GM18867 (cell line): ENCODE measurements around the gene UBE2F.
"Not testable (repeated sequence)": the region's sequence is repeated elsewhere in the genome, so short reads cannot be mapped to it uniquely, and the experiment has no call there.

Experiments
- ATAC-seq: cut with Tn5 transposase; IDR thresholded peaks from one replicate; pipeline ENCODE4 v1.9.1; 2021; ENCODE audit warnings: mild to moderate bottlenecking, moderate library complexity; ENCODE audit not compliant: unreplicated experiment

The UBE2F gene

GRCh38 chr2:237943395-237944094 is 23.3 kb upstream of the UBE2F start:
- no peak for ATAC-seq

DNA sequence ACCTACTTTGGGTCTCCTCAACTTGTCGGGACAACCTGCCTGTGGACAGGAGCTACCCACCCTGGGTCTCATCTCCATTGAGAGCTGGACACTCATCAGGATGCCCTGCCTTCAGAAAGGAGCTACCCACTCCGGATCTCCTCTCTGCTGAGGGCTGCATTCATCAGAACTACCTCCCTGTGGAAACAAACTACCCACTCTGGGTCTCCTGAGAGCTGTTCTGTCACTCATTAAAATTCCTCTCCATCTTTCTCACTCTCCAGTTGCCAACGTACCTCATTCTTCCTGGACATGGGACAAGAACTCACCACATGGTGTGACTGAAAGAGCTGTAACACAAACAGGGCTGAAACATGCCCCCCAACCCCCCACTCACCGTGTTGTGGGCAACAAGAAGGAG is 22.5 kb upstream of the UBE2F start:
- ATAC-seq: no peak

GRCh38 chr2:237946423-237946822 is 20.4 kb upstream of the UBE2F start:
- no peak for ATAC-seq

DNA sequence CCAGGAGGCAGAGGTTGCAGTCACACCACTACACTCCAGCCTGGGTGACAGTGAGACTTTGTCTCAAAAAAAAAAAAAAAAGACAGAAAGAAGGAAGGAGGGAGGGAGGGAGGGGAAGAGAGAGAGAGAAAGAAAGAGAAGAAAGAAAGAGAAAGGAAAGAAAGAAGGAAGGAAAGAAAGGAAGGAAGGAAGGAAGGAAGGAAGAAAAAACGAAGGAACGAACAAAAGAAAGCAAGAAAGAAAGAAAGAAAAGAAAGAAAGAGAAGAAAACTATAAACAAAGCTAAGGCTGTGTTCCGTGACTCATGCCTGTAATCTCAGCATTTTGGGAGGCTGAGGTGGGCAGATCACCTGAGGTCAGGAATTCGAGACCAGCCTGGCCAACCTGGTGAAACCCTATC is 15.5 kb upstream of the UBE2F start:
- ATAC-seq: not testable (repeated sequence)

GRCh38 chr2:237951878-237952277 is 14.9 kb upstream of the UBE2F start:
- no peak for ATAC-seq

GRCh38 chr2:237952851-237953250 is 14.0 kb upstream of the UBE2F start:
- no peak for ATAC-seq

GRCh38 chr2:237955640-237956401 is 11.0 kb upstream of the UBE2F start:
- no peak for ATAC-seq

DNA sequence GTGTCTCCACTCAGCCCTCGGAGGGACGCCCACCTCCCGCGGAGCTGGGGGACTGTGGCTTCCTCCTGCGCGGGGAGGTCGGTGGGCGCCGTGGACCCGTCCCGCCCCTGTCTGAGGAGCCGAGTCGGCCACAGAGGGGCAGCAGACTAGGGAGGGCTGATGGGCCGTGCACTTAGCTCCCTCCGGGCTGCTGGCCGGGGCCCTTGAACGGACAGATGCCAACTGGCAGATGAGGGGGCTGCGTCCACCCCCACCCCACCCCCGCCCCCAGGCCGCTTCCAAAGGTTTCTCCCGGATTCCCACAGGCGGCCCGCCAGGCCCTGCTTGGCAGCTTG is 10.4 kb upstream of the UBE2F start:
- ATAC-seq: no peak

DNA sequence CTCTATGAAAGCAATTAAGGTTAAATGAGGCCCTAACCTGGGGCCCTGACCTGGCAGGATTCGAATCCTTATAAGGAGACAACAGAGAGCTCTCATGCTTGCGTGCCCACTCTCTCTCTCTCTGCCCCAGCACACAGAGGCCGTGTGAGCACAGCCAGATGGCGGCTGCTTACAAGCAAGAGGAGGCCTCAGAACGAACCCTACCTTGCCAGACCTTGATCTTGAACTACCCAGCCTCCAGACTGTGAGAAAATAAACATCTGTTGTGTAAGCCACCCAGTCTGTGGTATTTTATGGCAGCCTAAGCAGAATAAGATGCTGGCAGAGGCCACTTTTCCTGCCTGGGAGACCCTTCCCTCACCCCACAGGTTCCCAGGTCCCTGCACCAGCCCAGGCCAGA is 5.2 kb upstream of the UBE2F start:
- no peak for ATAC-seq

GRCh38 chr2:237962432-237963084 is 4.3 kb upstream of the UBE2F start:
- no peak for ATAC-seq

- ATAC-seq: not testable (repeated sequence)
These were observed 3.3 kb upstream of the UBE2F start for GRCh38 chr2:237963490-237963991.

GRCh38 chr2:237964194-237964577 is 2.6 kb upstream of the UBE2F start:
- no peak for ATAC-seq

- ATAC-seq: no peak
These were observed 2.0 kb upstream of the UBE2F start for GRCh38 chr2:237964578-237965404.

GRCh38 chr2:237965844-237966243 is 970 bp upstream of the UBE2F start:
- ATAC-seq: not testable (repeated sequence)

GRCh38 chr2:237966250-237966564 is 607 bp upstream of the UBE2F start:
- no peak for ATAC-seq

- no peak for ATAC-seq
These were observed 693 bp downstream of the UBE2F start for GRCh38 chr2:237967463-237967951.

GRCh38 chr2:237968048-237968862 is 1.4 kb downstream of the UBE2F start:
- ATAC-seq: peak; percentile 43

DNA sequence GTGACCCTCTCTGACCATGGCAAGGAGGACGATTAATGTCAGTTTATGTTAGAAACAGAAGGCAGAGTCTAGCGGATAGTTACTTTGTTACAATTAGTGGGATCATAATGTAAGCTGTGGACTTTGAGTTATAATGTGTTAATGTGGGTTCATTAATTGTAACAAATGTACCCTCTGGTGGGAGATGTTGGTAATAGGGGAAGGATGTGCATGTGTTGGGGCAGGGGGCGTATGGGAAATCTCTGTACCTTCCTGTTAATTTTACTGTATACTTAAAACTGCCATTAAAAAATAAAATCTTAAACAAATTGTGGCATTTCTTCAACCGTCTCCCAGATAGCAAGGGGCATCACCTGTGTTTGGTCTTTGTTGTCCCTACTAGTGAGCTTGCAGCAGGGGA is 4.8 kb downstream of the UBE2F start:
- no peak for ATAC-seq

DNA sequence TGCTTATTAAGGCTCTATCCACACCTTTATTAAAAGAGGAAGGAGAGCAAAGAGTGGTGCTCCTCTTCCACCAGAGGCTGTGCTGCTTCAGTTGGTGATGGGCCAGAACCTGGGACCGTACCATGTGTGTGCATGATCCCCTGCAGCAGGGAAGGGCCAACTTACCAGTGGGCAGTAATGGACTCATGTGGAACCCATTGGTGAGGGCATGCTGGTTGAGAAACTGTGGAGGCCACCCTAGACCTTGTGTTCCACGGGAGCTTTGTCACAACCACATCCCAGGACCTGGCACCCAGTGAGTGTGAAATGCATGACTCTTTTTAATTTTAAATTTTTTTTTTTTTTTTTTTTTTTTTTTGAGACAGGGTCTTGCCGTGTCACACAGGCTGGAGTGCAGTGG is 5.4 kb downstream of the UBE2F start:
- ATAC-seq: no peak

DNA sequence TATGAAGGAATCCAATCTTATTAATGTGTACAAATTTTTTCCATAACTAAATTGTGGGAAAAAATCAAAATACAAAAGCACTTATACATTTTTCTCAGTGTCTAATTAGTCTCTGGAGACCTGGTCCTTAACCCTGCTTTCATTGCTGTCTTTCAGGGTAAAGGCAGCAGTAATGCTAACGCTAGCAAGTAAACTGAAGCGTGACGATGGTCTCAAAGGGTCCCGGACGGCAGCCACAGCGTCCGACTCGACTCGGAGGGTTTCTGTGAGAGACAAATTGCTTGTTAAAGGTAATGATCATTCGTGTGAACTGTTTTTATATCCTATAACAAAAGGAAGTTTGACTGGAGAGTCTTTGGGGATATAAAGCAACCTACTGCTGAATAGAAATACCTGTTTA is 6.1 kb downstream of the UBE2F start:
- no peak for ATAC-seq
